HCT116 (cell line): Measurements from ENCODE around the gene KIRREL3. TPM values are rescaled to one million over a fixed set of nuclear protein-coding genes. Genes with fewer than 3 reads are reported as not detected.

ENCODE experiments used
- ATAC-seq: fragments of 200-7000 bp; cut with Tn5 transposase; 2 replicates; pipeline ENCODE4 v1.9.1; 2020; ENCODE audit warnings: mild to moderate bottlenecking, moderate library complexity
- BruUV-seq: library from RNA; stranded (reverse); fragments of 400-500 nt; replicated peaks from 2 replicates; lab custom pipeline; 2021; lab: Mats Ljungman, UMichigan
- CTCF ChIA-PET: fragments of 300-600 bp; sonication (Branson Sonifier 250); formaldehyde crosslinking; loops from one replicate; lab custom pipeline; 2021; ENCODE audit warnings: antibody characterized with exemption; lab: Charles Lee
- POLR2A ChIA-PET: fragments of 300-600, 350-600 bp; sonication (Branson Sonifier 250); formaldehyde crosslinking; loops from one replicate; lab custom pipeline; 2021; ENCODE audit warnings: antibody characterized with exemption; lab: Charles Lee
- RAD21 ChIA-PET, 2 experiments: fragments of 300-600 bp; sonication (Branson Sonifier 250); formaldehyde crosslinking; loops; one replicate each; lab custom pipeline; 2023; ENCODE audit warnings: low total read pairs in 2 of 2; ENCODE audit not compliant: uncharacterized antibody in 2 of 2, unreplicated experiment in 2 of 2, low non-redundant PET in 1 of 2; lab: Charles Lee
- DNase-seq: peaks from one replicate; pipeline ENCODE4 v3.0.0-alpha.2; 2010; ENCODE audit warnings: low read depth, low spot score
- H2AFZ ChIP-seq: fragments of 200-600 bp; shearing (Covaris generic), sonication (generic); 2 replicates; pipeline ENCODE4 v1.6.1; 2017; ENCODE audit warnings: low read depth, mixed run types, mixed read lengths, antibody characterized with exemption, low read length; ENCODE audit not compliant: poor library complexity, severe bottlenecking
- H3K27ac ChIP-seq: 2 replicates; pipeline ENCODE4 v1.5.1; 2012; ENCODE audit warnings: low read depth, low read length
- H3K27me3 ChIP-seq: fragments of 200-600 bp; sonication (generic); 2 replicates; pipeline ENCODE4 v1.6.1; 2016; ENCODE audit warnings: mixed run types, low read length, mixed read lengths; ENCODE audit not compliant: insufficient read depth
- H3K36me3 ChIP-seq, 2 experiments: fragments of 200-500 bp in 1 of 2; fragments of 200-600 bp in 1 of 2; sonication (Bioruptor generic) in 1 of 2; sonication (generic) in 1 of 2; 2 replicates each; pipeline versions ENCODE4 v1.5.1 to v1.6.1; 2014 to 2016; ENCODE audit warnings: low read length in 2 of 2, inconsistent platforms in 1 of 2, mixed read lengths in 1 of 2, mixed run types in 1 of 2; ENCODE audit not compliant: insufficient read depth in 2 of 2, control insufficient read depth in 1 of 2
- H3K4me1 ChIP-seq, 2 experiments: fragments of 200-600 bp in 1 of 2; sonication (generic) in 1 of 2; 2 replicates each; pipeline versions ENCODE4 v1.5.1 to v1.6.1; 2012 to 2017; ENCODE audit warnings: low read length in 2 of 2, inconsistent platforms in 1 of 2, mild to moderate bottlenecking in 1 of 2, mixed read lengths in 1 of 2, mixed run types in 1 of 2, moderate library complexity in 1 of 2; ENCODE audit not compliant: insufficient read depth in 2 of 2, control insufficient read depth in 1 of 2
- H3K4me2 ChIP-seq: fragments of 200-600 bp; sonication (generic); 2 replicates; pipeline ENCODE4 v1.6.1; 2017; ENCODE audit warnings: mixed run types, low read length, mixed read lengths
- H3K4me3 ChIP-seq, 2 experiments: fragments of 200-600 bp in 1 of 2; sonication (generic) in 1 of 2; replicated peaks in 1 of 2; 2 replicates each; pipeline ENCODE4 v1.5.1; 2011 to 2016; ENCODE audit warnings: low read length in 2 of 2, control low read depth in 1 of 2, low read depth in 1 of 2, mild to moderate bottlenecking in 1 of 2, mixed read lengths in 1 of 2, mixed run types in 1 of 2
- H3K79me2 ChIP-seq: fragments of 200-600 bp; sonication (generic); 2 replicates; pipeline ENCODE4 v1.6.1; 2017; ENCODE audit warnings: mild to moderate bottlenecking, mixed run types, low read length, moderate library complexity, mixed read lengths; ENCODE audit not compliant: insufficient read depth
- H3K9ac ChIP-seq: fragments of 200-600 bp; sonication (generic); 2 replicates; pipeline ENCODE4 v1.6.1; 2016; ENCODE audit warnings: low read length, mixed read lengths
- H3K9me2 ChIP-seq: fragments of 200-600 bp; sonication (generic), shearing (Covaris generic); 2 replicates; pipeline ENCODE4 v1.6.1; 2017; ENCODE audit warnings: mixed run types, mild to moderate bottlenecking, moderate library complexity; ENCODE audit not compliant: insufficient read depth
- H3K9me3 ChIP-seq, 2 experiments: fragments of 200-500 bp in 1 of 2; fragments of 200-600 bp in 1 of 2; sonication (Bioruptor generic) in 1 of 2; sonication (generic) in 1 of 2; 2 replicates each; pipeline ENCODE4 v1.6.1; 2014 to 2017; ENCODE audit warnings: low read length in 2 of 2, mixed read lengths in 2 of 2, inconsistent platforms in 1 of 2, low read depth in 1 of 2, mild to moderate bottlenecking in 1 of 2, mixed run types in 1 of 2, moderate library complexity in 1 of 2; ENCODE audit not compliant: control insufficient read depth in 1 of 2, insufficient read depth in 1 of 2
- H4K20me1 ChIP-seq: fragments of 200-600 bp; sonication (generic), shearing (Covaris generic); 2 replicates; pipeline ENCODE4 v1.6.1; 2017; ENCODE audit warnings: mixed run types, mild to moderate bottlenecking, moderate library complexity; ENCODE audit not compliant: insufficient read depth
- ATF3 ChIP-seq: IDR thresholded peaks from 2 replicates; pipeline ENCODE4 v1.6.1; 2012
- CTCF ChIP-seq, 3 experiments: fragments of 200-600 bp in 1 of 3; sonication (generic) in 1 of 3; IDR thresholded peaks in 2 of 3; conservative IDR thresholded peaks in 1 of 3; 2 replicates each; pipeline ENCODE4 v1.5.1; 2012 to 2017; ENCODE audit warnings: low read depth in 2 of 3, low read length in 2 of 3, antibody characterized with exemption in 1 of 3, borderline replicate concordance in 1 of 3, control low read depth in 1 of 3, mild to moderate bottlenecking in 1 of 3, mixed read lengths in 1 of 3, mixed run types in 1 of 3, moderate library complexity in 1 of 3; ENCODE audit not compliant: insufficient read depth in 1 of 3
- SIN3A ChIP-seq: IDR thresholded peaks from 2 replicates; pipeline ENCODE4 v1.6.1; 2012; ENCODE audit warnings: low read depth
- YY1 ChIP-seq: IDR thresholded peaks from 2 replicates; pipeline ENCODE4 v1.6.1; 2011; ENCODE audit warnings: low read length, low read depth, moderate library complexity, mild to moderate bottlenecking; ENCODE audit not compliant: insufficient replicate concordance; ENCODE audit errors: extremely low read depth
- ZFX ChIP-seq: fragments of 450-650 bp; IDR thresholded peaks from 2 replicates; pipeline ENCODE4 v1.6.1; 2017
- intact Hi-C: fragments of 100-400 bp; cut with micrococcal nuclease; formaldehyde crosslinking; loops from 2 replicates; pipeline ENCODE4 v1.10.0; 2022
- total RNA-seq: library from RNA; stranded (reverse); gene quantifications from one replicate; pipeline ENCODE4 v1.2.1, GENCODE V29; 2021; ENCODE audit not compliant: unreplicated experiment
- TF ChIP-seq, protein P1 (sequence below): IDR thresholded peaks from 2 replicates; pipeline ENCODE4 v1.6.1; 2012
- TF ChIP-seq, protein P2 (sequence below): IDR thresholded peaks from 2 replicates; pipeline ENCODE4 v1.6.1; 2011; ENCODE audit warnings: mild to moderate bottlenecking, low read length, moderate library complexity; ENCODE audit not compliant: insufficient replicate concordance; ENCODE audit errors: extremely low read depth

Gene KIRREL3
- total RNA-seq, 1 experiment from 2014 or later: not detected

GRCh38 chr11:126393143-126393542 lies 607.4 kb downstream of the KIRREL3 start (continued):
- TF ChIP-seq CTCF (IDR thresholded peaks at IDR 0.05 in 2 of 3, conservative IDR thresholded peaks at IDR 0.05 in 1 of 3; ENCODE audit: borderline replicate concordance in 1 of 3, insufficient read depth in 1 of 3, low read depth in 2 of 3, low read length in 2 of 3): no peak
- TF ChIP-seq ZFX: no peak
- TF ChIP-seq, protein P1, sequence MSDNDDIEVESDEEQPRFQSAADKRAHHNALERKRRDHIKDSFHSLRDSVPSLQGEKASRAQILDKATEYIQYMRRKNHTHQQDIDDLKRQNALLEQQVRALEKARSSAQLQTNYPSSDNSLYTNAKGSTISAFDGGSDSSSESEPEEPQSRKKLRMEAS: no peak
- no peak for TF ChIP-seq ATF3
- TF ChIP-seq, protein P2, sequence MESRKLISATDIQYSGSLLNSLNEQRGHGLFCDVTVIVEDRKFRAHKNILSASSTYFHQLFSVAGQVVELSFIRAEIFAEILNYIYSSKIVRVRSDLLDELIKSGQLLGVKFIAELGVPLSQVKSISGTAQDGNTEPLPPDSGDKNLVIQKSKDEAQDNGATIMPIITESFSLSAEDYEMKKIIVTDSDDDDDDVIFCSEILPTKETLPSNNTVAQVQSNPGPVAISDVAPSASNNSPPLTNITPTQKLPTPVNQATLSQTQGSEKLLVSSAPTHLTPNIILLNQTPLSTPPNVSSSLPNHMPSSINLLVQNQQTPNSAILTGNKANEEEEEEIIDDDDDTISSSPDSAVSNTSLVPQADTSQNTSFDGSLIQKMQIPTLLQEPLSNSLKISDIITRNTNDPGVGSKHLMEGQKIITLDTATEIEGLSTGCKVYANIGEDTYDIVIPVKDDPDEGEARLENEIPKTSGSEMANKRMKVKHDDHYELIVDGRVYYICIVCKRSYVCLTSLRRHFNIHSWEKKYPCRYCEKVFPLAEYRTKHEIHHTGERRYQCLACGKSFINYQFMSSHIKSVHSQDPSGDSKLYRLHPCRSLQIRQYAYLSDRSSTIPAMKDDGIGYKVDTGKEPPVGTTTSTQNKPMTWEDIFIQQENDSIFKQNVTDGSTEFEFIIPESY: no peak
- TF ChIP-seq SIN3A: no peak

DNA sequence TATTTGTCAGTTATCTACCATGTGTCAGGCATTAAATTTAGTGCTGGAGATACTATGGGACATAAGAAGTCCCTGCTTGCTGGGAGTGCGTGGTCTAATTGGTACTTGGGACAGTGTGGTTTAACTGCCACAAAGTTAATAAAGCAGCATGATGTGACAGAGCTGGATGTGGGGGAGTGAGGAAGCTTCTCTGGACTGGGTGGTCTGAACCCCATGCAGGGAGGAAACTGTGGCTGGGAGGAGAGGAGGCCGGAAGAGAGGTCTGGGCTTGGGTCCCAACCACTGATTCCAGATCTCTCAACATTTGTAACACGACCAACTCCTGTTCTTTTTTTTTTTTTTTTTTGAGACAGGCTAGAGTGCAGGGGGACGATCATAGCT lies 607.9 kb downstream of the KIRREL3 start:
- Histone ChIP-seq H3K4me1 (no peaks in the 10 kb centered on the region), H3K9me3 (no peaks in the 10 kb centered on the region), H3K27ac (no peak overlapping the region), H3K36me3 (no peaks in the 10 kb centered on the region), H3K9me2 (no peaks in the 10 kb centered on the region), H2AFZ (no peak overlapping the region), H4K20me1 (no peaks in the 10 kb centered on the region), H3K4me2 (no peak overlapping the region), H3K79me2 (no peaks in the 10 kb centered on the region), H3K9ac (no peak overlapping the region), H3K27me3 (no peaks in the 10 kb centered on the region), H3K4me3 (no peak overlapping the region)
- BruUV-seq: no TSS peak
- TF ChIP-seq YY1: no peak
- TF ChIP-seq, protein P2: no peak
- RAD21 ChIA-PET: no interaction called here
- CTCF ChIA-PET: no interaction called here
- ATAC-seq (no peak), DNase-seq (no peak)
- POLR2A ChIA-PET: no interaction called here
- intact Hi-C loops: loop anchor here (2.0 kb wide), 1 partner anchor 82 kb away; no protein-coding TSS in a partner anchor
